Measurements from ENCODE around the gene HOXA11.

Gene HOXA11

GRCh38 chr7:27201580-27202017 lies 16.6 kb upstream of the HOXA11 start:
- TF ChIP-seq CTCF (IDR thresholded peaks at IDR 0.05; ENCODE audit: borderline replicate concordance, insufficient read depth, low read depth, low read length): no peak
- H3K4me3 ChIP-seq (ENCODE audit: low read depth, low read length): no peak overlapping the region

- no peak for TF ChIP-seq CTCF (IDR thresholded peaks at IDR 0.05; ENCODE audit: borderline replicate concordance, insufficient read depth, low read depth, low read length)
- no peak overlapping the region for H3K4me3 ChIP-seq (ENCODE audit: low read depth, low read length)
These were observed 15.9 kb upstream of the HOXA11 start for GRCh38 chr7:27200761-27201579.

GRCh38 chr7:27199849-27200760 lies 15.1 kb upstream of the HOXA11 start, which contains the start of gene HOXA13:
Gene HOXA13 (minus strand): TSS chr7:27200091. CDS start chr7:27200077, 14 bp downstream.
- peak within 1 kb of the TSS; percentile 34 for H3K4me3 ChIP-seq (ENCODE audit: low read depth, low read length)
- no peak for TF ChIP-seq CTCF (IDR thresholded peaks at IDR 0.05; ENCODE audit: borderline replicate concordance, insufficient read depth, low read depth, low read length)

GRCh38 chr7:27198871-27199801 lies 14.1 kb upstream of the HOXA11 start:
- no peak for TF ChIP-seq CTCF (IDR thresholded peaks at IDR 0.05; ENCODE audit: borderline replicate concordance, insufficient read depth, low read depth, low read length)
- H3K4me3 ChIP-seq (ENCODE audit: low read depth, low read length): no peak overlapping the region

- TF ChIP-seq CTCF (IDR thresholded peaks at IDR 0.05; ENCODE audit: borderline replicate concordance, insufficient read depth, low read depth, low read length): no peak
- no peak overlapping the region for H3K4me3 ChIP-seq (ENCODE audit: low read depth, low read length)
These were observed 13.3 kb upstream of the HOXA11 start for GRCh38 chr7:27198138-27198841.
